Liver (tissue), 9 donors: ENCODE measurements around the gene SMIM5. TPM values are rescaled to one million over a fixed set of nuclear protein-coding genes. Genes with fewer than 3 reads are reported as not detected.

Experiments
- DNase-seq: peaks from one replicate; pipeline ENCODE4 v3.0.0-alpha.2; 2017; ENCODE audit warnings: low spot score
- H3K27ac ChIP-seq, 2 donors: one replicate each; pipeline ENCODE4 v1.7.0; 2013; ENCODE audit warnings: inconsistent platforms in 2 of 2, low read length in 2 of 2, control low read depth in 1 of 2, low read depth in 1 of 2, mild to moderate bottlenecking in 1 of 2
- H3K27me3 ChIP-seq, 4 donors: one replicate each; pipeline versions ENCODE4 v1.6.1 to v1.7.0; 2013; ENCODE audit warnings: low read length in 3 of 4, inconsistent platforms in 1 of 4, mild to moderate bottlenecking in 1 of 4, moderate library complexity in 1 of 4; ENCODE audit not compliant: control insufficient read depth in 4 of 4, insufficient read depth in 4 of 4
- H3K36me3 ChIP-seq, 4 donors: one replicate each; pipeline versions ENCODE4 v1.6.1 to v1.7.0; 2013; ENCODE audit warnings: low read length in 3 of 4, mild to moderate bottlenecking in 3 of 4, low read depth in 1 of 4, moderate library complexity in 1 of 4; ENCODE audit not compliant: control insufficient read depth in 4 of 4, insufficient read depth in 3 of 4
- H3K4me1 ChIP-seq, 4 donors: one replicate each; pipeline versions ENCODE4 v1.6.1 to v1.7.0; 2013; ENCODE audit warnings: low read length in 3 of 4, mild to moderate bottlenecking in 3 of 4, moderate library complexity in 1 of 4; ENCODE audit not compliant: control insufficient read depth in 4 of 4, insufficient read depth in 4 of 4
- H3K4me3 ChIP-seq, 3 donors: one replicate each; pipeline versions ENCODE4 v1.6.1 to v1.7.0; 2013; ENCODE audit warnings: low read length in 3 of 3, control low read depth in 1 of 3, low read depth in 1 of 3, mild to moderate bottlenecking in 1 of 3
- H3K9ac ChIP-seq, 2 donors: one replicate each; pipeline ENCODE4 v1.7.0; 2013; ENCODE audit warnings: low read length in 2 of 2, mild to moderate bottlenecking in 2 of 2, moderate library complexity in 2 of 2, control low read depth in 1 of 2, low read depth in 1 of 2
- H3K9me3 ChIP-seq, 4 donors: one replicate each; pipeline versions ENCODE4 v1.6.1 to v1.7.0; 2013; ENCODE audit warnings: low read length in 3 of 4; ENCODE audit not compliant: control insufficient read depth in 4 of 4
- EGR1 ChIP-seq, 2 donors: IDR thresholded peaks; 2 replicates each; pipeline ENCODE4 v1.6.1; 2016 to 2018; ENCODE audit warnings: antibody characterized with exemption in 2 of 2, low read depth in 2 of 2
- FOXA1 ChIP-seq: IDR thresholded peaks from 2 replicates; pipeline ENCODE4 v1.6.1; 2016; ENCODE audit warnings: antibody characterized with exemption
- FOXA2 ChIP-seq: IDR thresholded peaks from 2 replicates; pipeline ENCODE4 v1.6.1; 2016; ENCODE audit warnings: antibody characterized with exemption
- GABPA ChIP-seq, 2 donors: IDR thresholded peaks in 1 of 2; conservative IDR thresholded peaks in 1 of 2; 2 replicates each; pipeline ENCODE4 v1.6.1; 2016; ENCODE audit warnings: antibody characterized with exemption in 2 of 2, mild to moderate bottlenecking in 1 of 2, moderate library complexity in 1 of 2
- HNF4A ChIP-seq, 2 donors: conservative IDR thresholded peaks; 2 replicates each; pipeline ENCODE4 v1.6.1; 2016; ENCODE audit warnings: antibody characterized with exemption in 2 of 2, mild to moderate bottlenecking in 2 of 2
- HNF4G ChIP-seq: IDR thresholded peaks from 2 replicates; pipeline ENCODE4 v1.6.1; 2016; ENCODE audit warnings: antibody characterized with exemption
- JUND ChIP-seq, 2 donors: IDR thresholded peaks; 2 replicates each; pipeline ENCODE4 v1.6.1; 2016; ENCODE audit warnings: antibody characterized with exemption in 2 of 2
- NR2F2 ChIP-seq: IDR thresholded peaks from 2 replicates; pipeline ENCODE4 v1.6.1; 2016; ENCODE audit warnings: antibody characterized with exemption
- RAD21 ChIP-seq, 2 donors: IDR thresholded peaks; 2 replicates each; pipeline ENCODE4 v1.6.1; 2016; ENCODE audit warnings: antibody characterized with exemption in 2 of 2, mild to moderate bottlenecking in 2 of 2
- RXRA ChIP-seq, 2 donors: IDR thresholded peaks; 2 replicates each; pipeline ENCODE4 v1.6.1; 2017 to 2018; ENCODE audit warnings: antibody characterized with exemption in 2 of 2, mild to moderate bottlenecking in 1 of 2
- SP1 ChIP-seq: IDR thresholded peaks from 2 replicates; pipeline ENCODE4 v1.6.1; 2018; ENCODE audit warnings: antibody characterized with exemption, mild to moderate bottlenecking
- TAF1 ChIP-seq: conservative IDR thresholded peaks from 2 replicates; pipeline ENCODE4 v1.6.1; 2016; ENCODE audit warnings: antibody characterized with exemption, mild to moderate bottlenecking
- YY1 ChIP-seq: IDR thresholded peaks from 2 replicates; pipeline ENCODE4 v1.6.1; 2016; ENCODE audit warnings: antibody characterized with exemption, mild to moderate bottlenecking
- WGBS: extraction: QIAGEN DNeasy Blood & Tissue Kit; methylation state at CpG from one replicate; pipeline ENCODE4 v1.1.7; 2013; 5-methylcytosine and 5-hydroxymethylcytosine counted together
- polyA plus RNA-seq, 2 donors: library from polyadenylated mRNA; stranded (reverse) in 1 of 2; unstranded in 1 of 2; fragments of 200-250 nt in 1 of 2; fragments of >200 nt in 1 of 2; fragmentation: Nextera tagmentation in 1 of 2; extraction: Ambion mirVana in 1 of 2; gene quantifications; one replicate each; pipeline versions ENCODE4 v1.2.1 to v1.2.3, GENCODE V29; 2013 to 2015
- total RNA-seq, 2 donors: library from RNA; depleted of rRNA; stranded (reverse); fragments of >200 nt; gene quantifications; one replicate each; pipeline ENCODE4 v1.2.3, GENCODE V29; 2014
- TF ChIP-seq, protein P1 (sequence below): fragments of 150-350 bp; IDR thresholded peaks from 2 replicates; pipeline ENCODE4 v1.5.1; 2017; ENCODE audit warnings: improper control_type of control experiment, low read depth, low read length; ENCODE audit not compliant: missing input control
- TF ChIP-seq, protein P2 (sequence below): IDR thresholded peaks from 2 replicates; pipeline ENCODE4 v1.6.1; 2016; ENCODE audit warnings: antibody characterized with exemption
- TF ChIP-seq, protein P3 (sequence below): IDR thresholded peaks from 2 replicates; pipeline ENCODE4 v1.6.1; 2016; ENCODE audit warnings: antibody characterized with exemption
- TF ChIP-seq, protein P4 (sequence below): IDR thresholded peaks from 2 replicates; pipeline ENCODE4 v1.6.1; 2016; ENCODE audit warnings: antibody characterized with exemption
- TF ChIP-seq, protein P5 (sequence below): IDR thresholded peaks from 2 replicates; pipeline ENCODE4 v1.6.1; 2016; ENCODE audit warnings: antibody characterized with exemption, mild to moderate bottlenecking
- donor health status: healthy.
- donor health status: healthy.
- donor health status: healthy.
- donor health status: healthy.
- donor health status: healthy.

The SMIM5 gene
- total and polyA plus RNA-seq, 4 donors, result 0.10 to 54.9 (median 0.18) TPM

DNA sequence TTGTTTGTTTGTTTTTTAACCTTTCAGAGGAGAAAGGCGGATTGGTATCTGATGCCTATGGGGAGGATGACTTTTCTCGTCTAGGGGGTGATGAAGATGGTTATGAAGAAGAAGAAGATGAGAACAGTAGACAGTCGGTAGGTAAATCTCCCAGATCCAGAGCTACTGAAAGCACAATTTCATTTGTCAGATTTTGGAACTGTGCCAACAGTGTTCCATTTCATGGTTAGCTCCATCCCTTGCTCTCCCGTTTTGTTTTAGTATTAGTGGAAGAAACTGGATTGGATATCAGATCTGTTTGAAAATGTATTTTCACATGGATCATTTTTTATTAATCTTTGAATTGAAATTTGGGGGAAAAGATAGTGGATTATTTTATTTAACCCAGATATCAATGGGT lies 35.3 kb downstream of the SMIM5 start (continued):
- TF ChIP-seq, protein P1, sequence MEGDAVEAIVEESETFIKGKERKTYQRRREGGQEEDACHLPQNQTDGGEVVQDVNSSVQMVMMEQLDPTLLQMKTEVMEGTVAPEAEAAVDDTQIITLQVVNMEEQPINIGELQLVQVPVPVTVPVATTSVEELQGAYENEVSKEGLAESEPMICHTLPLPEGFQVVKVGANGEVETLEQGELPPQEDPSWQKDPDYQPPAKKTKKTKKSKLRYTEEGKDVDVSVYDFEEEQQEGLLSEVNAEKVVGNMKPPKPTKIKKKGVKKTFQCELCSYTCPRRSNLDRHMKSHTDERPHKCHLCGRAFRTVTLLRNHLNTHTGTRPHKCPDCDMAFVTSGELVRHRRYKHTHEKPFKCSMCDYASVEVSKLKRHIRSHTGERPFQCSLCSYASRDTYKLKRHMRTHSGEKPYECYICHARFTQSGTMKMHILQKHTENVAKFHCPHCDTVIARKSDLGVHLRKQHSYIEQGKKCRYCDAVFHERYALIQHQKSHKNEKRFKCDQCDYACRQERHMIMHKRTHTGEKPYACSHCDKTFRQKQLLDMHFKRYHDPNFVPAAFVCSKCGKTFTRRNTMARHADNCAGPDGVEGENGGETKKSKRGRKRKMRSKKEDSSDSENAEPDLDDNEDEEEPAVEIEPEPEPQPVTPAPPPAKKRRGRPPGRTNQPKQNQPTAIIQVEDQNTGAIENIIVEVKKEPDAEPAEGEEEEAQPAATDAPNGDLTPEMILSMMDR, result no peak
- TF ChIP-seq, protein P2, sequence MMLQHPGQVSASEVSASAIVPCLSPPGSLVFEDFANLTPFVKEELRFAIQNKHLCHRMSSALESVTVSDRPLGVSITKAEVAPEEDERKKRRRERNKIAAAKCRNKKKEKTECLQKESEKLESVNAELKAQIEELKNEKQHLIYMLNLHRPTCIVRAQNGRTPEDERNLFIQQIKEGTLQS, result no peak

DNA sequence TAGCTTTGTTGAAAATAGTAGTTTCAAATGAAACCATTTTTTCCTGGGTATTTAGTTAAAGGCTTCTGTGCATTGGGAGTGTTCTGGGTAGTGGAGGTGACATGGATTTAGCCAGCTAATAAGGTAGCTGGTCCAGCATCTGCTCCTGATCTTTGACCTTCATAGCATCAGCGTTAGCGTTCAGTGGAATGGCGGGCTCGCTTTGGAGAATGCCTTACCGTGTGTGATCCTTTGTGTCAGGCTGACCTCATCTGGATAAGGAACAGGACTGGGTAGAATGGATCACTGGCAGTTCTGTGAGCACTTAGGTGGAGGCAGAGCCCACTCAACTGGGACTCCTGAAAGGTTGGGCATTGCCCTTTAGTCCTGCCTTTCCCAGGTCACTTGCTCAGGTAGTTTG lies 37.6 kb downstream of the SMIM5 start:
- WGBS, result 76% methylated on average over 5 of the region's 5 CpGs
- peaks cover 12 to 45% (median 36%) of the 10 kb centered on the region in 4 donors for H3K36me3 ChIP-seq
- no peaks in the 10 kb centered on the region for H3K27me3 ChIP-seq
- H3K9me3 ChIP-seq, result no peaks in the 10 kb centered on the region
- H3K9ac ChIP-seq, result no peak overlapping the region
- H3K27ac ChIP-seq, result no peak overlapping the region
- TF ChIP-seq SP1 (no peak), JUND (IDR thresholded peaks at IDR 0.05) (no peak), HNF4A (conservative IDR thresholded peaks at IDR 0.05) (no peak), YY1 (no peak), TAF1 (no peak), RAD21 (IDR thresholded peaks at IDR 0.05) (no peak), NR2F2 (no peak), GABPA (IDR thresholded peaks at IDR 0.05 in 1 of 2, conservative IDR thresholded peaks at IDR 0.05 in 1 of 2) (no peak), FOXA2 (no peak), RXRA (IDR thresholded peaks at IDR 0.05) (no peak), EGR1 (IDR thresholded peaks at IDR 0.05; ENCODE audit: low read depth in 2 of 2) (no peak), HNF4G (no peak), FOXA1 (no peak)
- TF ChIP-seq, protein P2, result no peak
- TF ChIP-seq, protein P3, sequence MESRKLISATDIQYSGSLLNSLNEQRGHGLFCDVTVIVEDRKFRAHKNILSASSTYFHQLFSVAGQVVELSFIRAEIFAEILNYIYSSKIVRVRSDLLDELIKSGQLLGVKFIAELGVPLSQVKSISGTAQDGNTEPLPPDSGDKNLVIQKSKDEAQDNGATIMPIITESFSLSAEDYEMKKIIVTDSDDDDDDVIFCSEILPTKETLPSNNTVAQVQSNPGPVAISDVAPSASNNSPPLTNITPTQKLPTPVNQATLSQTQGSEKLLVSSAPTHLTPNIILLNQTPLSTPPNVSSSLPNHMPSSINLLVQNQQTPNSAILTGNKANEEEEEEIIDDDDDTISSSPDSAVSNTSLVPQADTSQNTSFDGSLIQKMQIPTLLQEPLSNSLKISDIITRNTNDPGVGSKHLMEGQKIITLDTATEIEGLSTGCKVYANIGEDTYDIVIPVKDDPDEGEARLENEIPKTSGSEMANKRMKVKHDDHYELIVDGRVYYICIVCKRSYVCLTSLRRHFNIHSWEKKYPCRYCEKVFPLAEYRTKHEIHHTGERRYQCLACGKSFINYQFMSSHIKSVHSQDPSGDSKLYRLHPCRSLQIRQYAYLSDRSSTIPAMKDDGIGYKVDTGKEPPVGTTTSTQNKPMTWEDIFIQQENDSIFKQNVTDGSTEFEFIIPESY, result no peak
- TF ChIP-seq, protein P1, result no peak
- TF ChIP-seq, protein P4, sequence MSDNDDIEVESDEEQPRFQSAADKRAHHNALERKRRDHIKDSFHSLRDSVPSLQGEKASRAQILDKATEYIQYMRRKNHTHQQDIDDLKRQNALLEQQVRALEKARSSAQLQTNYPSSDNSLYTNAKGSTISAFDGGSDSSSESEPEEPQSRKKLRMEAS, result no peak
- TF ChIP-seq, protein P5, sequence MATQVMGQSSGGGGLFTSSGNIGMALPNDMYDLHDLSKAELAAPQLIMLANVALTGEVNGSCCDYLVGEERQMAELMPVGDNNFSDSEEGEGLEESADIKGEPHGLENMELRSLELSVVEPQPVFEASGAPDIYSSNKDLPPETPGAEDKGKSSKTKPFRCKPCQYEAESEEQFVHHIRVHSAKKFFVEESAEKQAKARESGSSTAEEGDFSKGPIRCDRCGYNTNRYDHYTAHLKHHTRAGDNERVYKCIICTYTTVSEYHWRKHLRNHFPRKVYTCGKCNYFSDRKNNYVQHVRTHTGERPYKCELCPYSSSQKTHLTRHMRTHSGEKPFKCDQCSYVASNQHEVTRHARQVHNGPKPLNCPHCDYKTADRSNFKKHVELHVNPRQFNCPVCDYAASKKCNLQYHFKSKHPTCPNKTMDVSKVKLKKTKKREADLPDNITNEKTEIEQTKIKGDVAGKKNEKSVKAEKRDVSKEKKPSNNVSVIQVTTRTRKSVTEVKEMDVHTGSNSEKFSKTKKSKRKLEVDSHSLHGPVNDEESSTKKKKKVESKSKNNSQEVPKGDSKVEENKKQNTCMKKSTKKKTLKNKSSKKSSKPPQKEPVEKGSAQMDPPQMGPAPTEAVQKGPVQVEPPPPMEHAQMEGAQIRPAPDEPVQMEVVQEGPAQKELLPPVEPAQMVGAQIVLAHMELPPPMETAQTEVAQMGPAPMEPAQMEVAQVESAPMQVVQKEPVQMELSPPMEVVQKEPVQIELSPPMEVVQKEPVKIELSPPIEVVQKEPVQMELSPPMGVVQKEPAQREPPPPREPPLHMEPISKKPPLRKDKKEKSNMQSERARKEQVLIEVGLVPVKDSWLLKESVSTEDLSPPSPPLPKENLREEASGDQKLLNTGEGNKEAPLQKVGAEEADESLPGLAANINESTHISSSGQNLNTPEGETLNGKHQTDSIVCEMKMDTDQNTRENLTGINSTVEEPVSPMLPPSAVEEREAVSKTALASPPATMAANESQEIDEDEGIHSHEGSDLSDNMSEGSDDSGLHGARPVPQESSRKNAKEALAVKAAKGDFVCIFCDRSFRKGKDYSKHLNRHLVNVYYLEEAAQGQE, result no peak
- DNase-seq, result no peak
- peaks cover 5 to 31% (median 21%) of the 10 kb centered on the region in 4 donors for H3K4me1 ChIP-seq
- no peak overlapping the region for H3K4me3 ChIP-seq
